NCI-H1417 (cell line): ENCODE results near the gene MBD5.
A peak's percentile ranks its signal among the peaks of the same experiment; 100 is the strongest.

Source experiments
- DNase-seq, 3 experiments: peaks; one replicate each; lab custom pipeline; 2025; lab: John Stamatoyannopoulos, UW

Gene MBD5

DNA sequence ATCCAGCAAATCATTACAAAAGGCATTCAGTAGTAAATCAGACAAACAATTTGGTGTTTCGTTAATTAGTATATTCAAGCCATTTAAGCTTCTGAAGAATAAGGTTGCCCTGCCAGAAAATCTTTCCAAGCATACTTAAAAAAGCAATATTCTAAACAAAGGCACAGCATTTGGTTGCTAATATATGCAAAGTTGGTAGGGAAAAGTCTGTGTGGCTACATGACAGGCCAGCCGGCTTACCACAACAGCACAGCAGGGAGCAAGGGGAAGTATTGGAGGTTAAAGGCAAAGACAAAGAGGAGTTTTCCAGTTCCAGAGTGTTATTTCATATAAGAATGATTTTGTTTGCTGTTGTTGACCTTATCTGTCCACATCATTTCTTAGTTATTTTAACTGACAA is 282.3 kb downstream of the MBD5 start:
- DNase-seq: peak in 2 of 3 experiments; percentile 5 to 41

DNA sequence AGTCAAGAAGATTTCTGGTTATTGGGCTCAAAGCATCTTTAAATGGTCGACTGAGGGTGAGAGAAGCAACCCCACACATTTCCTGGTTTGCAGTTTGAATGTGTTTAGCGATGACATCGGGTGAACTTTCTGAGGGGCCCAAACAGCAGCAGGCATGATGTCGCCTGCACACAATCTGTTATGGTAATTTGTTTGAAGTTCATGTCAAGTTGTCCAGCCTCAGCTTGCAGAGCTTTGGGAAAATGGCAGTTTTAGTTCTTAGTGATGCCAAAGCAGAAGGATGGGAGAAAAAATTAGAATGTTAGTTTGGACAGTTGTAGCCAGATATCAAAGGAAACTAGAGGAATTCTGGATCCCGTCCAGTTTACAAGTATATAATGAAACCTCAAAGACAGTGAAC is 284.6 kb downstream of the MBD5 start:
- DNase-seq: no peak

DNA sequence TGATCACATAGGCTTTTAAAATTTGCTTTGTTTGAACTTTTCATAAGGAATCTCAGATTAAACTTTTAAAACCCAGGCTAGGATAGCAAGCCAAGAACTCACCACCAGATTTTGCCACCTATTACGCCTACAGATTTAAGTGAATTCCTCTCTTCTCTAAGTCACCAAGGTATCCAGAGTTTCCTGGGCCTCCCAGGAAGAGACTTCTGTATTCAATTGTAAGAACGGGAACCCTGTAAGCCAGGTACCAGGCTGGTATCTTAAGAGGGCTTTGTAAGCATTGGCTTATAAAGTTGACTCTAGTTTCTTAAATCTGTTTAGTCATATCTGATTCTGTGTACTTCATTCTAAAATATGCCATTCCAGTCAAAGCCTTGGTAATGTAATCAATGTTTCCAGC is 285.1 kb downstream of the MBD5 start:
- no peak for DNase-seq

GRCh38 chr2:148317598-148317997 is 296.7 kb downstream of the MBD5 start:
- DNase-seq: no peak

GRCh38 chr2:148338541-148338940 is 317.6 kb downstream of the MBD5 start:
- no peak for DNase-seq

DNA sequence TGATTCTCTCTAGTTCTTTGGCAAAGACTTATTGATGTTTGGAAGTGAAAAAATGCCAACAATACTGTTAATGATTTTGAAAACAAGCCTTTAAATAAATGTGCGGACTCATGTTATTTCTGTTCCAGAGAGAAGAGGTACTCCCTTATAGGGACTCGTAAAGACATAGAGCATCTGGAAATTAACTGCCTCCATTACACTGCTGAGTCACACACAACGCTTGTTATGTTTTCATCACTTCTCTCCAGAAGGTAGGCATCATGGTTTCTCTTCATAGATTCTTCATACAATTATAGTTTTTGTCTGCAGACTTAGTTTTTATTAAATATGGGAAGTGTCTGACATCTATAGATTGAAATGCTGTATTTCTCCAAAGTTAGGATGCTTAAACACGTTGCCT is 321.2 kb downstream of the MBD5 start:
- DNase-seq: no peak

DNA sequence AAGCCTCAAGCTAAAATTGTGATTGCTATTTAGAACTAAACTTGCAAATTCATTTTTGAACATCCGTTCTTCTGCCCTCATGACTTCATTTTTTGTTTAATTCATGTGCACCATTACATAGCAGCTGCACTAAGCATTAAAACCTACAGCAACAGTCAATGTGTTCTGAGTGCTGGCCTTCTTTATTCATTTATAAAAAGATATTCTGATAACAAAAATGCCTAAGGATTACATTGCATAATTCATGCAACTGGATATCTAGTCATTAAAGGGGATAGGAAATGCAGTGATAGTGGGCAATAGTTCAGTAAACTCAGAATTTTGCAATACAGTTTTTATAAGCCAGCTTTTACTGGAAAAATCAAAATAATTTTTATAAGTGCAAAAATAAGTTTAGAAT is 329.3 kb downstream of the MBD5 start:
- DNase-seq: no peak

- no peak for DNase-seq
Observed at GRCh38 chr2:148351437-148352143, 330.7 kb downstream of the MBD5 start.

GRCh38 chr2:148358375-148358774 is 337.5 kb downstream of the MBD5 start:
- no peak for DNase-seq

- DNase-seq: no peak
Observed at GRCh38 chr2:148360662-148361061, 339.8 kb downstream of the MBD5 start.

DNA sequence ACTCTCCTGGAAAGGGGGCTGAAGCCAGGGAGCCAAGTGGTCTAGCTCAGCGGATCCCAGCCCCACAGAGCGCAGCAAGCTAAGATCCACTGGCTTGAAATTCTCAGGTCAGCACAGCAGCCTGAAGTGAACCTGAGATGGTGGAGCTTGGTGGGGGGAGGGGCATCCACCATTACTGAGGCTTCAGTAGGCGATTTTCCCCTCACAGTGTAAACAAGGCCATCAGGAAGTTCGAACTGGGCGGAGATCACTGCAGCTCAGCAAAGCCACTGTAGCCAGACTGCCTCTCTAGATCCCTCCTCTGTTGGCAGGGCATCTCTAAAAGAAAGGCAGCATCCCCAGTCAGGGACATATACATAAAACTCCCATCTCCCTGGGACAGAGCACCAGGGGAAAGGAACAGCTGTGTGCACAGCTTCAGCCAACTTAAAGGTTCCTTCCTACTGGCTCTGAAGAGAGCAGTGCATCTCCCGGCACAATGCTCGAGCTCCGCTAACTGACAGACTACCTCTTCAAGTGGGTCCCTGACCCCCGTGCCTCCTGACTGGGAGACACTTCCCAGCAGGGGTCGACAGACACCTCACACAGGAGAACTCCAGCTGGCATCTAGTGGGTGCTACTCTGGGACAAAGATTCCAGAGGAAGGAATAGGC is 341.4 kb downstream of the MBD5 start:
- no peak for DNase-seq

GRCh38 chr2:148375214-148375613 is 354.3 kb downstream of the MBD5 start:
- DNase-seq: no peak

DNA sequence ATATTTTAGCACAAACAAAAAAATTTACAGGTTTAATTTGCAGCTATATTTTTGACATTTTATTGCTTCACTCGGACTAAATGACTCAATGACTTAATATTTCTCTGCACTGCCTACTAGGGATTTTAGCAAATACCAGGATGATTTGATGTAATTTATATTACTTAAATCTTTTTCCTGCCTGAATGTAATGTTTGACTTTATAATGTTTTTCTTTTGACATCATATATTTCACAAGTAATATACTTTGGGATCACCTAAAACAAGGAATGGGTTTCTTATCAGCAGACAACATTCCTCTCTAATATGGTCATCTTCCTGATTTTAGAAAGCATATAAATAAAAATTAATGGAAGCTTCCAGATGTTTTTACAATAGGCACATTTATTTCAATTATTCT is 370.4 kb downstream of the MBD5 start:
- no peak for DNase-seq

GRCh38 chr2:148402786-148403185 is 381.9 kb downstream of the MBD5 start:
- no peak for DNase-seq

DNA sequence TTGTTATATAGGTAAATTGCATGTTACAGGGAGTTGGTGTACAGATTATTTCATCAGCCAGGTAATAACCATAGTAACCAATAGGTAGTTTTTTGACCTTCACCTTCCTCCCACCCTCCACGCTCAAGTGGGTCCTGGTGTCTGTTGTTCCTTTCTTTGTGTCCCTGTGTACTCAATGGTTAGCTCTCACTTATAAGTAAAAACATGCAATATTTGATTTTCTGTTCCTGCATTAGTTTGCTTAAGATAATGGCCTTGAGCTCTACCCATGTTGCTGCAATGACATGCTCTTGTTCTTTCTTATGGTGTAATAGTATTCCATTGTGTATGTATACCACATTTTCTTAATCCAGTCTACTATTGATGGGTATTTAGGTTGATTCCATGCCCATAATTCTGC is 390.0 kb downstream of the MBD5 start:
- DNase-seq: no peak

DNA sequence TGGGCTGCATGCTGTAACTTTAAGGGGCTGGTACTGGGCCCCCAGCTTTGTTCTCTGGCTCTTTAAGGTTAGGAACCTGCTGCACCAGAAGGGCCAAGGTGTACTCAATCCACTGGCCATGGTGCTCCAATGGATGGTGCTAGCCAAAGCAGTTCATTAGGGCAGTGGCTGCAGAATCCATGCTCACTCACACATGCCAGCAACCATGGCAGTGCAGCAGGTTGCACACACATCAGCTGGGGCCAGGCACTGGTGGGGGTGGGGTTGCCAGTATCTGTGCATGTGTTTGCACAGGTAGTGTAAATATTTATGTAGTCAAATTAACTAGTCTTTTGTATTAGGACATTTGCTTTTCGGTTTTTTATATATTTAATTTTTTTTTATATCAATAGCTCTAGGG is 395.4 kb downstream of the MBD5 start:
- no peak for DNase-seq

DNA sequence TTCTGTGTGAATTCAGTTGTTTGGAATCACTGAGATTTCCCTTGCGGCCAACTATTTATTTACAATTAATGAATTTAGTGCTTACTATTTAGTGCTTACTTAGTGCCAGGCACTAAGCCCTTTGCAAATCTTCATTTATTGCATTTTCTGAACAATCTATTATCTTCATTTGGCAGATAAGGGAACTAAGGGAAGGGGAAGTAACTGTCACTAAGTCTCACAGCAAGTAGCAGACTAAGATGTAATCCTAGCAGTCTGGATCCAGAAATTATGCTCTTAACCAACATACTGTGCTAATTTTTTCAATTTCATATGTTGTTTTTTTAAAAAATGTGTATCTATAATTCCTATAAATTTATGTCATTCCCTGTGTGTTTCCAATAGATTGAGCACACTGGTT is 409.2 kb downstream of the MBD5 start:
- no peak for DNase-seq

GRCh38 chr2:148447877-148448276 is 427.0 kb downstream of the MBD5 start:
- DNase-seq: no peak

DNA sequence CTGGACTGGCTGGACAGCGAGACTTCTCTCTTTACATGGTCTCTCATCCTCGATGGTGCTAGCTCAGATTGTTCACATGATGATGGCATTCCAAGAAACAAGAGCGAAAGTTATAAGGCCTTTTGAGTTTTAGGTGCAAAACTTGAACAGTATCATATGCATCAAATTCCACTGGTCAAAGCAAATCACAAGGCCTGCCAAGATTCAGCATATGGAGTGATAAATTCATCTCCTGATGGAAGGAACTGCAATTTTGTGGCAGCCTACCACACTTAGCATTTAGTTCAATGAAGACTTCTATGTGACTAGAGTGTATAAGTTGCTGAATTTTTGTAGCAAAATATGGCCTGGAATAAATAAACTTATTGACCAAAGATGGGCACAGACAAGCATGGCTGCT is 429.6 kb downstream of the MBD5 start:
- DNase-seq: no peak

GRCh38 chr2:148451046-148451445 is 430.2 kb downstream of the MBD5 start:
- no peak for DNase-seq

GRCh38 chr2:148455791-148456190 is 434.9 kb downstream of the MBD5 start:
- DNase-seq: no peak

DNA sequence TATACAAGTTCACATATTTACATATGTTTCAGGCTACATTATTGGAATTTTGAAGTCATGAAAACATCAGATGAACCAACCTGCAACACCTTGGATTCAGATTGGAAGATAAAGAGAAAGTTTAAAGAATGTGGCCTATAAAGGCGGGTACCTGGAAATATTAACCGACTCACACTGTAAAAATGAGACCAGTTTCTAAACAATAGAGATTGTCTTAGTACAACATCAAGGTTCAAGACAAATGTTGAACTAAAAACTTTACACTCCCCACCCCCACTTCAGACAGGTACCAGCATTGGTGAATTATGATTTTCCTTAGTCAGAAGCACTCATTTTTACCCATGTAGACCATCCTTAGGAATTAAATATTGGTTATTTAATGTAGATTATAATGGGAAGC is 437.3 kb downstream of the MBD5 start:
- DNase-seq: no peak

DNA sequence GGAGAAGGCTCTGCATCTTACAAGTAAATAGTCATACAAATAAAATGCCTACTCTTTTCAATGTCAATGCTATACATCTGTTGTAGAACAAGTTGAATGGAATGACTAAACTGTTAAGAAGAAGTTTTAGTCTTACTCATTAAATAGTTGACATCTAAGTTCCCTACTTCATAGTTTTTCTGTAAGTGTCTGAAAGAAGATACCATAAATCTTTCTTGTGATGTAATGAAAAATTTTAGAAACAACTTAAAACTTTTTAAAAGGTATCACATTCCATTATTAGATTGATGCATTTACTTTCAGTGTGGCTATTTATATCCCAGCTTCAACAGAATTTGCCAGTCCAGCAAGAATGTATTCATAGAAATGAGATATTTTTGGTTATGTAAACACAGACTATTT is 438.5 kb downstream of the MBD5 start:
- no peak for DNase-seq

DNA sequence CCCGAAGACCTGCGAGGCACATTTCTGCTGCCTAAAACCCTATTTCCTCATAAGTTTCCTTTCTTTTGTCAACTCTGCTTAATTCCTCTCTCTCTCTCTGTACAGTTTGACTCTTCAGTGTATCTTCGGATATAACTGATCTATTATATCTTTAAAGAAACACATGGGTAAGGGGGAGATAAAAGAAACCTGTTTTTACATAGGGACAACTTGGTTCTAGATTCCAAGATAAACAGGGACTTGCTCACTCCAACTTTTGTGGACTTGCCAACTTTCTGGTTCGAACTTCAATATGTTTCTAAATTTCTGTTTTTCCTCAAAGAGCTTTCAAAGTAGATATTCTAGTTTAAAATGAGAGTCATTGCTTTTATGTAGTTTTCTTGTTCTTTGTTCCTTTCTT is 441.0 kb downstream of the MBD5 start:
- no peak for DNase-seq
